ENCODE data around the gene CLSTN2. TPM values are rescaled to one million over a fixed set of nuclear protein-coding genes. Genes with fewer than 3 reads are reported as not detected.

CLSTN2 gene
- total RNA-seq, 1 experiment from 2014 or later: 0.68 TPM

DNA sequence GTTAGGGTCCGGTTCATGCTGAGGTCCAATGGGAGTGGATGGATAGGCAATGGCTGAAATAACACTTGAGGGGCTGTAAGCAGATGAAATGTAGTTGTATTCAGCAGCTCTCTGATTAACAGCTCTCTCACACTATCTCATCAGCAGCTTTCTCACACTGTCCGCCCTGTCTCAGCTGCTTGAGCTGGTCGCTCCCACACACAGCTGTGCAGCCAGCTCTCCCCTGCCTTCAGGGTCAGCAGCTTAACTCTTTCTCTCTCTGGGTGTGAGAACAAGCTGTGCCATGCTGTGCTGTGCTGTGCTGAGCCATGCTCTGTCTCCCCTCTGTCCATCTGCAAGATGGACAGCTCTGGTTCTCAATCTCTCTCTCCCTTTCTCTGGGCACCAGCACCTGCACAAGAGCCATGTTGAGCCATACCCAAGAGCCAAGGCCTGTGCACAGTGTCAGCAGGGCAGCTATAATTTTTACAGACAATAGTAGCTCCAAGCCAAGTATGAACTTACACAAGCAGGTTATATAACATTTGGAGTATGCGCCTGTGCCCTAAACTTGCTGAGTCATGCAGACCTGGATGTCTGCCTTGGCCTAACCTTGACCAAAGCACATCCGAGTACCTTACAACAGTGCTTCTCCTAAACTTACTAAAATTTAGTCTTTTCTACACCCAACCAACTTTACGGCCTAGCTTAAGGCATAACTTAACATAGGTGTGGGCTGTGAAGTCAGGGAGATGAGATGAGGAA lies 451.5 kb downstream of the CLSTN2 start:
- no peak overlapping the region for H2BK12ac ChIP-seq (ENCODE audit: insufficient read length, low read depth, low read length)
- H3K27ac ChIP-seq (ENCODE audit: insufficient read length, low read depth, low read length): no peak overlapping the region
- H2BK5ac ChIP-seq (ENCODE audit: insufficient read length, low read length): no peak overlapping the region
- no peak overlapping the region for H3K4me3 Mint-ChIP-seq
- no peak overlapping the region for H4K8ac ChIP-seq (replicated peaks; ENCODE audit: insufficient read length, low read depth, low read length)
- H3K4me2 ChIP-seq (ENCODE audit: insufficient read depth, insufficient read length, low read length): no peak overlapping the region
- H2BK120ac ChIP-seq (ENCODE audit: low read depth, low read length, poor library complexity, severe bottlenecking): no peak overlapping the region
- H3K23ac ChIP-seq (ENCODE audit: insufficient read length, low read depth, low read length): no peak overlapping the region
- H3K36me3 Mint-ChIP-seq (ENCODE audit: insufficient read depth in 1 of 3, low read depth in 3 of 3): no peaks in the 10 kb centered on the region
- no peaks in the 10 kb centered on the region for H3K27me3 ChIP-seq (ENCODE audit: insufficient read depth, low read length)
- H3K79me1 ChIP-seq (ENCODE audit: insufficient read depth, low read depth, low read length, poor library complexity, severe bottlenecking): no peaks in the 10 kb centered on the region
- peaks cover 19 to 26% of the 10 kb centered on the region in 2 experiments for H3K4me1 Mint-ChIP-seq
- H3K23me2 ChIP-seq (ENCODE audit: insufficient read length, low read depth, low read length, poor library complexity, severe bottlenecking): no peaks in the 10 kb centered on the region
- H4K5ac ChIP-seq (ENCODE audit: insufficient read length, low read depth, low read length): no peak overlapping the region
- no peaks in the 10 kb centered on the region for H3K79me2 ChIP-seq (ENCODE audit: insufficient read depth, low read length)
- H3K9ac ChIP-seq (ENCODE audit: extremely low read depth, insufficient read length, low read length): no peak overlapping the region
- H3K4me1 ChIP-seq (ENCODE audit: insufficient read depth, low read length): no peaks in the 10 kb centered on the region; the same call in 1 of the 2 replicates
- H2BK20ac ChIP-seq (ENCODE audit: low read depth, low read length, poor library complexity, severe bottlenecking): no peak overlapping the region
- peaks cover 4% of the 10 kb centered on the region in 2 experiments; a peak in 2 of 5 replicates for H3K9me3 Mint-ChIP-seq
- peak overlapping the region in 1 of 3 experiments; percentile 40; a peak in 1 of 7 replicates for H3K27ac Mint-ChIP-seq
- no peak overlapping the region for H3K4ac ChIP-seq (ENCODE audit: low read depth, low read length)
- H2BK15ac ChIP-seq (ENCODE audit: low read depth, low read length): no peak overlapping the region
- H3K14ac ChIP-seq (ENCODE audit: insufficient read depth, low read length): no peak overlapping the region
- no peak for TF ChIP-seq CTCF (conservative IDR thresholded peaks at IDR 0.05)
- no CpG with 5 or more reads among the region's 6 CpGs for WGBS (ENCODE audit: extremely low coverage, insufficient read length, low lambda C conversion rate)
- no peak overlapping the region for H2AFZ ChIP-seq (ENCODE audit: low read length)
- H3K9me3 ChIP-seq (ENCODE audit: control insufficient read depth, low read depth, low read length): no peaks in the 10 kb centered on the region
- H4K20me1 ChIP-seq (ENCODE audit: control insufficient read depth, insufficient read depth, insufficient read length): no peaks in the 10 kb centered on the region
- no peak overlapping the region for H3K18ac ChIP-seq (ENCODE audit: insufficient read length, low read depth, low read length)
- no peak overlapping the region for H4K91ac ChIP-seq (ENCODE audit: insufficient read length, low read depth, low read length)
- H3K27me3 Mint-ChIP-seq (ENCODE audit: low read depth): no peaks in the 10 kb centered on the region; the same call in 1 of the 2 replicates
- no peak overlapping the region for H2AK5ac ChIP-seq (ENCODE audit: insufficient read length, low read length)
- H3T11ph ChIP-seq (ENCODE audit: low read length): no peak overlapping the region
- no peak for DNase-seq
- H3K56ac ChIP-seq (ENCODE audit: insufficient read length, low read depth, low read length): no peak overlapping the region

Measured in H9 (cell line).